Right lobe of liver (tissue), 4 donors: ENCODE measurements around the gene TPD52L2.

Experiments used
- POLR2A ChIP-seq: fragments of 450-650 bp; IDR thresholded peaks from one replicate; pipeline ENCODE4 v1.6.1; 2017; ENCODE audit warnings: antibody characterized with exemption, mild to moderate bottlenecking
- TF ChIP-seq, protein P1 (sequence below), 4 donors: fragments of 200-600 bp in 3 of 4; fragments of 450-650 bp in 1 of 4; IDR thresholded peaks; one replicate each; pipeline versions ENCODE4 v1.5.1 to v1.8.0; 2016 to 2022; ENCODE audit warnings: antibody characterized with exemption in 4 of 4, mild to moderate bottlenecking in 2 of 4
- donor health status: DM: no; HTN: no; CAD: no.
- donor health status: DM: no; HTN: no; CAD: no.
- donor health status: DM: no; HTN: yes; CAD: no.

DNA sequence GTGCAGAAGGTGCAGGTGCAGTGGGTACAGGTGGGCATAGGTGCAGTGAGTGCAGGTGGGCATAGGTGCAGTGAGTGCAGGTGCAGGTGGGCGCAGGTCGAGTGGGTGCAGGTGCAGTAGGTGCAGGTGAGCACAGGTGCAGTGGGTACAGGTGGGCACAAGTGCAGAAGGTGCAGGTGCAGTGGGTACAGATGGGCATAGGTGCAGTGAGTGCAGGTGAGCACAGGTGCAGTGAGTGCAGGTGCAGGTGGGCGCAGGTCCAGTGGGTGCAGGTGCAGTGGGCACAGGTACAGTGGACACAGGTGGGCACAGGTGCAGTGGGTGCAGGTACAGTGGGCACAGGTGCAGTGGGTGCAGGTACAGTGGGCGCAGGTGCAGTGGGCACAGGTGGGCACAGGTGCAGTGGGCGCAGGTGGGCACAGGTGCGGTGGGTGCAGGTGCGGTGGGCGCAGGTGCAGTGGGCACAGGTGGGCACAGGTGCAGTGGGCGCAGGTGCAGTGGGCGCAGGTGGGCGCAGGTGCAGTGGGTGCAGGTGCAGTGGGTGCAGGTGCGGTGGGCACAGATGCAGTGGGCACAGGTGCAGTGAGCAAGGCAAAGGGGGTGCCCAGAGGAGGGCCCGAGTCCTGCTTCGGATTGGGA is 49.3 kb upstream of the TPD52L2 start:
- TF ChIP-seq POLR2A: no peak
- TF ChIP-seq, protein P1, sequence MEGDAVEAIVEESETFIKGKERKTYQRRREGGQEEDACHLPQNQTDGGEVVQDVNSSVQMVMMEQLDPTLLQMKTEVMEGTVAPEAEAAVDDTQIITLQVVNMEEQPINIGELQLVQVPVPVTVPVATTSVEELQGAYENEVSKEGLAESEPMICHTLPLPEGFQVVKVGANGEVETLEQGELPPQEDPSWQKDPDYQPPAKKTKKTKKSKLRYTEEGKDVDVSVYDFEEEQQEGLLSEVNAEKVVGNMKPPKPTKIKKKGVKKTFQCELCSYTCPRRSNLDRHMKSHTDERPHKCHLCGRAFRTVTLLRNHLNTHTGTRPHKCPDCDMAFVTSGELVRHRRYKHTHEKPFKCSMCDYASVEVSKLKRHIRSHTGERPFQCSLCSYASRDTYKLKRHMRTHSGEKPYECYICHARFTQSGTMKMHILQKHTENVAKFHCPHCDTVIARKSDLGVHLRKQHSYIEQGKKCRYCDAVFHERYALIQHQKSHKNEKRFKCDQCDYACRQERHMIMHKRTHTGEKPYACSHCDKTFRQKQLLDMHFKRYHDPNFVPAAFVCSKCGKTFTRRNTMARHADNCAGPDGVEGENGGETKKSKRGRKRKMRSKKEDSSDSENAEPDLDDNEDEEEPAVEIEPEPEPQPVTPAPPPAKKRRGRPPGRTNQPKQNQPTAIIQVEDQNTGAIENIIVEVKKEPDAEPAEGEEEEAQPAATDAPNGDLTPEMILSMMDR (IDR thresholded peaks at IDR 0.05): no peak
